ENCODE results near the gene TSPAN11.
"Not testable (repeated sequence)": the region's sequence is repeated elsewhere in the genome, so short reads cannot be mapped to it uniquely, and the experiment has no call there.

TSPAN11 gene, protein sequence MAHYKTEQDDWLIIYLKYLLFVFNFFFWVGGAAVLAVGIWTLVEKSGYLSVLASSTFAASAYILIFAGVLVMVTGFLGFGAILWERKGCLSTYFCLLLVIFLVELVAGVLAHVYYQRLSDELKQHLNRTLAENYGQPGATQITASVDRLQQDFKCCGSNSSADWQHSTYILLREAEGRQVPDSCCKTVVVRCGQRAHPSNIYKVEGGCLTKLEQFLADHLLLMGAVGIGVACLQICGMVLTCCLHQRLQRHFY

DNA sequence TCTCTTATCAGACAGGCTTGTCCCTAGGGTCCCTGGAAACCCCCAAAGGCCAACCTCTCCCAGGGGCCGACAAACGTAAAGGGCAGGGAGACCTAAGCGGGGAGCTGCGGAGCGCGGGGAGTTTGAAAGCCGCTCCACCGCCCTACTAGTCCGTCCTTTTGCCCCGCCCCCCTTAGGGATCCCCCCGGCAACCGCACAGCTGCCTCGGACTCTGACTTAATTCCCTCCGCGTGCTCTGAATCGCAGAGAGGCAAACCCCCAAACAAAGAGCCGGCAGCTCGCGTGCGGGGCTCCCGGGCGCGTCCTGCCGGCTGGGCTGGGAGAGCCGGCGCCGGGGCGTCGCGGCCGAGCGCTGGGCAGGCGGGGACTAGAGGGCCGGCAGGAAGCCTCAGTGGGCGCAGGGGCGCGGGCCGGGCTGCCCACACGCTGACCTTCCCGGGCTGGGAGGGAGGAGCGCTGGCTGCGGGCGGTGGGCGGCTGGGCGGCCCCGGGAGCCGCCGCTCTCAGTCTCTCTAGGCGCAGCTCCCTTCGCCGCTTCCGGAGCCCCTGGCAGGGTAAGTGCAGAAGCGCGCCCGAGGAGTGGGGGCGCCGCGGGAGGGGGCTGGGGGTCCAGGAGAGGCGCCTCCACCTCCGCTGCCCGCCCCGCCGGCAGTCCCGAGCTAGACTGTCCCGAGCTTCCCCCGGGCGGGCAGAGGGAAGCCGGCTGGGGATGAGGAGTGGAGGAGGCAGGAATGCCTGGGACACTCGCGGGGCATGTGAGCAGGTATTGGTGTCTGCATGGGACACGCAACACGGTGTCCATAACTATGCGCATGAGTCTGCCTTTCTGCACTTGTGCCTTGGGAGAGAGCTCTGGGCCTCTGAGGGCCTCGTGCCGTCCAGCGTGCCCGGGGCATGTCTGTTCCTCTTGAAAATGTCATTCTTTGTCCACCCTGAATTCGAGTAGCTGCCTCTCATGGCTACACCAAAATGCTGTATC, at the start of gene TSPAN11:
Gene TSPAN11 (plus strand): TSS at position 506 of the 979 bp plus-strand sequence. CDS start 27,244 bp downstream, outside the sequence.
- DNase-seq (ENCODE audit: low read depth), result no peak

DNA sequence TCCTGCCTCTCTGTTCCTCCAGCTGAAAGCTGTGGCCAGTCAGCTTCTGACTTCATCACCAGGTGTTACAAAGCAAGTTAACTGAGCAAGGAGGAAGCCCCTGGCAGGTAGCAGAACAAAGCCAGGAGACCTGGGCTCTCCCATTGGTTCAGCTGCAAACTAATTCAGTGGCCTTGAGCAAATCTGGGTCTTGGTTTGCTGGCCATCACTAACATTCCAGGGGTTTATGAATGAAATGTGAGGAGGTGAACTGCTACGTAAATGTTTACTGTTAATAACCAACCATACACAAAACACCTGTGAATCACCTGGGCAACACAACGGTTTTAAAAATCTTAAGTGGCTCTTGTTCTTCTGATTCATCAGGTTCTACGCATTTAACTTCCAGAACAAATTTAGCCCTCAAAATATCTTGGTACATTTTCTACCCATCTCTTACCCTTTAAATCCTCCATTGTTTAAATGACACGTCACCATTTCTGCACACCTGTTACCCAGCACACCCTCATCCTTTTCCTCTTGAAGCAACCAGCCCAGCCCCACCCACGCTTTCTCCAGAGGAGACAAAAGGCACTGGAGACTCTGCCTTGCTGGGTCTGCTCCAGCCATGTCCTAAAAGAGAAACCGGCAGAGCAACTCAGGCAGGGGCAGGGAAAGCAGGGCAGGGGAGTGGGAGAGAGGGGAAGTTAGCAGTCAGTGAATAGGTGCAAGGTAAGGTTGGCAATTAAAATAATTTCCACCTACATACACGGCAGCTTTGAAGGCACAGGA, 49.3 kb upstream of the TSPAN11 start:
- no peak for DNase-seq (ENCODE audit: low read depth)

DNA sequence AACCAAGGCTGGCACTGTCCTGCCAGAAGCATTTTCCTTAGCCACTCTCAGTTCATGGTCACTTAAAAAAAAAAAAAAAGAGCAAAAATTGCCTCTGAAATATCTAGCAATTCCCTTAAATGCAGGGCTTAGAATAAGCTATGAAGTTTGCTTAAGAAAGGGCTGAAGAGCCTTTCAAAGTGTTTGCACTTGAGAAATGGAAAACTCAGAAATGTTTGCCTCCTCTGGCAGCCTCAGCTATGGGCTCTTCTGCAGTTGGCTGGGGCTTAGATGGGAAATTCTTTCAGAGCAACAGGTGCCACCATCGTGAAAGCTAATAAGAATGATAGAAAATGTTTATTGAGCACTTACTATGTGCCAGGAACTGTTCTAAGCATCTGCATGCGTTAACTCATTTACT, 48.5 kb upstream of the TSPAN11 start:
- no peak for DNase-seq (ENCODE audit: low read depth)

DNA sequence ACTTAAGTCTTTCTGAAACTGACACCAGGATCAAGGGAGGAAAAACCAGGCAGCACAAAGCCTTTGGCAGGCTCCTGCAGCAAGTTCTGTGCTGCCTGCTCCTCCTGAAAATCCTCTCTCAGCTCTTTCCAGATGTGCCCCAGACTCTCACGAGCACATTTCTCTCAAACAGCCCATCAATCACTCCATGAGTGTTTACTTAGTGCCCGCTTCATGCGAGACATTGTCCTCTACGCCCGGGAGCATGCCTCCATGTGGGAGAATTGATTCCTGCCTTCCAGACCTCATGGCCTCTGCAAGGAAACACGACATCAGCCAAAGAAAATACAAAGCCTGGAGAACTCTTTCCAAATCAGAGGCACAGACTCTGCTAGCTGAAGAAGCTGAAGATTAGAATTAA, 46.5 kb upstream of the TSPAN11 start:
- DNase-seq (ENCODE audit: low read depth), result no peak

DNA sequence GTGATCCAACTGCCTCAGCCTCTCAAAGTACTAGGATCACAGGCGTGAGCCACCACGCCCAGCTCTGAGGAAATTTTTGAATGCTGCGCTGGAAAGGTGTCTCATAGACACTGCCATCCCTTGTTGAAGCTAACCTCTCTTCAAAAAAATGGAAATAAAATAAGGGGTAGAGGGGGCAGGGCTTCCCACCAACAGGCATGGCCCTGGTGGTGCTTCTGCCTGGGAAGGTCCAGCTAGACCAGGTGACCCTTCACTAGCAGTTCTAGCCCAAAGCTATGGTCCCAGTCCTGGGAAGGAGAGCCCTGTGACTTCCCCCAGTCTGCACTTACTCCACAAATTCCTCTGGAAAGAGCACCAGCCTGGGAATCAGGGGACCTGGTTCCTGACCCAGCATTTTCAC, 45.7 kb upstream of the TSPAN11 start:
- DNase-seq (ENCODE audit: low read depth), result no peak

DNA sequence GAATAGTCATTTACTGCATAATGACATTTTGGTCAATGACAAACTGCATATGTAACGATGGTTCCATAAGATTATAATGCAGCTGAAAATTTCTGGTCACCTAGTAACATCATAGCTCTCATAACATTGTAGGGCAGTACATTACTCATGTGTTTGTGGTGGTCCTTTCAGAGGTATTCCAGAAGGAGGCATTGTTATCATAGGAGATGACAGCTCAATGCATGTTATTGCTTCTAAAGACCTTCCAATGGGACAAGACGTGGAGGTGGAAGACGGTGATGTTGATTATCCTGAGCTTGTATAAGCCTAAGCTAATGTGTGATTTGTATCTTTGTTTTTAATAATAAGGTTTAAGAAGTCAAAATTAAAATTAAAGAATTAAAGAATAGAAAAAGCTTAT, 43.8 kb upstream of the TSPAN11 start:
- DNase-seq (ENCODE audit: low read depth), result no peak

DNA sequence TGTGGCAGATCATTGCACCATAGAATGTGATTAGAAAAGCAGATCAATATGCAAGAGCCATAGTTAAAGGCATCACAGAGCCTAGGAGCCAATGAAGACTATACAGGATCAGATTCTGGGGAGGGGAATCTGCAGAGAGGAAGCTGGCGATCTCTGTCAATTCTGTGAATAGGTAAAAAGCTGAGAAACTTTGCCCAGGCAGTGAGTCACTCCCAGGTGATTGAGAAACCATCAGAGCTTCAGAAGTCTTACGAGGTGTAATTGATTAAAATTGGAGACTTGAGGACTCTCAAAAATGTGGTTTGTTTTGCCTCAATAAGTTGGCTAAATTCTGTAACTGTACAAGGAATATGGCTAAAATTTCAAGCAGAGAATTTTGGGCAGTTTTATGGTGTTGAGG, 41.7 kb upstream of the TSPAN11 start:
- no peak for DNase-seq (ENCODE audit: low read depth)

DNA sequence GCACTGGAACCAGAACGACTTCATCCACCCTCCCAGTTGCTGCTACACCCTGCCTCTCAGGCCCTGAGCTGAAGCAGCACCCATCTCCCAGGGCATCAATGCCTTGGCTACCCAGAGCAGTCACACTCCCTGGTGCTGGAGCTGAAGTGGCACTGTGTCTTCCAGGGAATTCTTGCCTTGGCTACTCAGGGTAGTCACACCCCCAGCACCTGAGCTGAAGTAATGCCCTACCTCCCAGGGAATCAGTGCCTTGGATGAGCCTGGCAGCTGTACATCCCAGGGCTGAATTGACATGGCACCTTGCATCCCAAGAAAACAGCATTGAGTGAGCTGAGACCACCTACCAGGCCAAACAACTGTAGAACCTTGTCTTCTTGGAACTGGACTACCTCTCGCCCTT, 41.2 kb upstream of the TSPAN11 start:
- no peak for DNase-seq (ENCODE audit: low read depth)

DNA sequence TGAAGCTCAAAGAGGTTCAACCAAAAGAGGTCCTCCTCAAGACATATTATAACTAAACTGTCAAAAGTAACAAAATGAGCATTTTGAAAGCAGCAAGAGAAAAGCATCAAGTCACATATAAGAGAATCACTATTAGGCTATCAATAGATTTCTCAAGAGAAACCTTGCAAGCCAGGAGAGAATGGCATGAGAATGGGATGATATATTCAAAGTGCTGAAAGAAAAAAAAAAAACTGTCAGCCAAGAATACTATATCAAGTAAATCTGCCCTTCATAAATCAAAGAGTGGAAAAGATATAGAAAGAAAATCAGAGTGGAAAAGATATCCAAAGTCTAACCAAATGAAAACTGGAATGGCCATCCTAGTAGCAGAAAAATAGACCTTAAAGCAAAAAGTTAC, 39.3 kb upstream of the TSPAN11 start:
- DNase-seq (ENCODE audit: low read depth), result no peak

DNA sequence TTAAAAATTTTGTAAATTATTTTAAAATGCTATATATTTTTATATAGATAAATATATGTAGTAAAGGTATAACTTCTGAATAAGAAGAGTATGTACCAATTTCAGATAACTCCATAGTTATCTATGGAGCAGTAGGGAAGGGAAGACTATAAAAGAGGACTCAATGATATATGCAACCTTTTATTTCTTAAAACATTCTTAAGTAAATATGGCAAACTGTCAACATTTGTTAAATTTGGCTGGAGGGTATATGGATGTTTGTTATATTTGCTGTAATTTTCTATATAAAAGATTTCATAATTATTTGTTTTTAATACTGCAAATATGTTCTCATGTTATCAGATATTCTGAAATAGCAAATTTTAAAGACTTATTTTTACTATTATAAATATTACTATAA, 38.3 kb upstream of the TSPAN11 start:
- no peak for DNase-seq (ENCODE audit: low read depth)

DNA sequence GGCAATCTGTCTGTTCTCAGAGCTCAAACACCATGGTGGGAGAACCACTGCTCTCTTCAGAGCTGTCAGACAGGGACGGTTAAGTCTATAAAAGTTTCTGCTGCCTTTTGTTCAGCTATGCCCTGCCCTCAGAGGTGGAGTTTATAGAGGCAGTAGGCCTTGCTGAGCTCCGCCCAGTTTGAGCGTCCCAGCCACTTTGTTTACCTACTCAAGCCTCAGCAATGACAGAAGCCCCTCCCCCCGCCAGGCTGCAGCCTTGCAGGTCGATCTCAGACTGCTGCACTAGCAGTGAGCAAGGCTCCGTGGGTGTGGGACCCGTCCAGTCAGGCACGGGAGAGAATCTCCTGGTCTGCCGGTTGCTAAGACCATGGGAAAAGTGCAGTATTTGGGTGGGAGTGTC, 32.0 kb upstream of the TSPAN11 start:
- DNase-seq (ENCODE audit: low read depth), result not testable (repeated sequence)

DNA sequence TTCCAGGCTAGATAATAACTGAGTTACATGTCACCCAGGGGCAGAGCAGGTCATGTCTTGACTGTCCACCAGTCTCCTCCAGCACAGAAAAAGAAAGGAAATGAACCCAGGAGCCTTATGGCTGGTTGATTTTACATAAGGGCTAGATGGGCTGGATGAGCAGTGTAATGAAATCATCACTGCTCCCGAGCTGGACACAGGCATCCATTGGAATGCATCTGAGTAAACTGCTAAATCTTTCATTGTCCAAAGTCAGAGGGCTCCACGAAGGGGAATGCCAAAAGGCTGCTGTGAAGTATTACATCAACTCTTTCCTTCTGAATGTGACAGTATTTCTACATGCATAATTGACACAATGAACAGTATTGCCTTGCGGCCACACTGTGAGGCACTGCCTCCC, 30.1 kb upstream of the TSPAN11 start:
- DNase-seq (ENCODE audit: low read depth), result peak; percentile 26

DNA sequence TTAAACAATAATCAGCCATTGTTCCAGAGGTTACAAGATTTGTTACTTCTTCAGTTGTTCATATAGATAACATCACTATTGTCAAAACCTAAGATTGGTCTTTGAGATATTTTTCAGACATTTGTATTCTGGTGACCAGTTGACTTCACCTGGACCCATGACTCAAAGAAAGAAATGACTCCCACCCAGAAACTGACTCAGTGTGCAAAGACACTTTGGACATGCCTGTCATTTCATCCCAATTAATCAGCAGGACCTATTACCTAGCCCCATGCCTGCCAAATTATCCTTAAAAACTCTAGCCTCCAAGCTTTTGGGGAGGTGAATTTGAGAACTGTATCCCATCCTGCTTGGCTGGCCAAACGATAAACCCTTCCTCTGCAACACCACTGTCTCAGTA, 27.7 kb upstream of the TSPAN11 start:
- no peak for DNase-seq (ENCODE audit: low read depth)

DNA sequence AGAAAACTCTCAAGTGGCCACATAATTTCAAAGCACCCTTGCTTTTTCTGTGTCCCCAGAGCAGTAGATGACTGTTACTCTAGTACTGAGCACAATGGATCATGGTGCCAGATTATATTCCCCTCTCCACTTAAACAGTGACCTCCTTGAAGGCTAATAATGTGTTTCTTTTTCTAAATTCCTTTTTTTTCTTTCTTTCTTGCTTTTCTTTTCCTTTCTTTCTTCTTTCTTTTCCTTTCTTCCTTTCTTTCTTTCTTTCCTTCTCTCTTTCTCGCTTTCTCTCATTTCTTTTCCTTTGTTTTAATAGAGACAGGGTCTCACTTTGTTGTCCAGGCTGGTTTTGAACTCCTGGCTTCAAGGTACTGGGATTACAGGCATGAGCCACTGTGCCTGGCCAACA, 26.2 kb upstream of the TSPAN11 start:
- no peak for DNase-seq (ENCODE audit: low read depth)

DNA sequence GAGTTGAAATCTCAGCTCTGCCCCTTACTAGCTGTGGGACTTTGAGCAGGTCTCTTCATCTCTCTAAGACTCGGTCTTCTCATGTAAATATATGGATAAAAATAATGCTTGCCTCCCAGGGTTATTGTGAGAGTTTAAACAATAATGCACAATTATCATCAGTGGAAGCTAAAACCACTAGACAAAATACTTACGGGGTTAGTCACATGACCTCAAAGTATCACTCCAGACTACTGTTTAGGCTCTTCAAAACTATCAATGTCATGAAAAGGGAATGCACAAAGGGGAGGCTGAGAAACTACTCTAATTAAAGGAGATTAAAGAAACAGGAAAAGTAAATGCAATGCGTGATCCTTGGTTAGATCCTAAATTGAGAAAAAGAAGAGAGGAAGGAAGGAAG, 24.5 kb upstream of the TSPAN11 start:
- no peak for DNase-seq (ENCODE audit: low read depth)

DNA sequence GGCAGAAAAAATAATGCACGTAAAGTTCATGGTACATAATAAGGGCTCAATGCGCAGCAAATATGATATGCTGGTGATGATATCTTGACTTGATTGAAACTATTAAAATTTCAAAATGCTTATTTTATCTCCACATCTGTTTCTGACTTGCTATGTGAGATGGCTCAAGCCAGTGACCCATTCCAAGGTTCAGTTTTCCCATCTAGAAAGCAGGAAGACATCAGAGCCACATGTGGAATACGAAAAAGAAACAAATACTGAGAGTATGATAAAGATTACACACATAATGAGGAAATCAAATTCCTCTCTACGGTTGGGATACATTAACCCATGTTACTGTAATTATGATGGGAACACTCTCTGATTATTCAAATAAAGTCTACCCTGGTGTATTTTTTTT, 24.0 kb upstream of the TSPAN11 start:
- DNase-seq (ENCODE audit: low read depth), result no peak

DNA sequence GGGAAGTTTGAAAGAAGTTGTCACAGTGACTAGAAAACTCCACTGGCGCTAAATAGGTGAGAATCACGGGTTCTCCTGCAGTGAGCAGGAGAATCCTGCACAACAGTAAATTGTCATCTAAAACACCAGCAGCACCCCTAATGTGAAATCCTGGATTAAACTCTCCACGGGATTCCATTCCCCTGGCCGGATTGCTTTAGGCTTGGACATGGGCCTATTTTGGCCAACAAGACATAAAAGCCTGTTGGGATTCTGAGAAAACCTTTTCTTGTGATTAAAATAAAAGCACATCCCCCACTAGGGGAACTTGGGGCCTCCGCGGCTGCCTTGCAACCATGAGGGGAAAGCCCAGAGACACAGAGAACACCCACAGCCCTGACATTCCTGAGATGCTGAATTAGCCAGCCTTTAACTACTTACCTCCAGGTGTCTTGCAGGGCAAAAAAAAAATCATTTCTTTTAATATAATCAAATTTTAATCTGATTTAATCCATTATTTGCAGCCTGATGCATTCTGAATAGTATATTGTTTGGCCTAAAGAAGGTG, 21.0 kb upstream of the TSPAN11 start:
- no peak for DNase-seq (ENCODE audit: low read depth)

DNA sequence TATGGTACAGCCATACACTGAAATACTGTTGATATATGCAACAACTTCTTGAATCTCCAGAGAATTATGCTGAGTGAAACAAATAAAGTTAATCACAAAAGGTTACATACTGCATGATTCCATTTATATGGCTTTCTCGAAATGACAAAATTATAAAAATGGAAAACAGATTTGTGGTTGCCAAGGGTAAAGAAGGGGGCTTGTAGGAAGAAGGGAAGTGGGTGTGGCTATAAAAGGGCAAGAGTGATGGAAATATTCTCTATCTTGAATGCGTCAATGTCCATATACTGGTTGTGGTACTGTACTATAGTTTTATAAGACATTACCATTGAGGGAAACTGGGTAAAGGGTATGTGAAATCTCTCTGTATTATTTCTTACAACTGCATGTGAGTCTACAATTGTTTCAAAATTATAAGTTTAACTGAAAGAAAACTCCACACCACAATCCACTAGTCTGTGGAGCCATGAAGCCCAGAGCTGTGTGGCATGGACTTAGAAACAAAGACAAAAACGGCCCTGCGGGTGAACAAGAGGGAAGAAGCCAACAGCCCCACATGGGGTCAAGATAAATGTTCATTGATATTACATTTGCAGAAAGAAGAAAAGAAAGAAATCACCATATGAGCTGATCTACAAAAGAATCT, 18.3 kb upstream of the TSPAN11 start:
- DNase-seq (ENCODE audit: low read depth), result no peak

DNA sequence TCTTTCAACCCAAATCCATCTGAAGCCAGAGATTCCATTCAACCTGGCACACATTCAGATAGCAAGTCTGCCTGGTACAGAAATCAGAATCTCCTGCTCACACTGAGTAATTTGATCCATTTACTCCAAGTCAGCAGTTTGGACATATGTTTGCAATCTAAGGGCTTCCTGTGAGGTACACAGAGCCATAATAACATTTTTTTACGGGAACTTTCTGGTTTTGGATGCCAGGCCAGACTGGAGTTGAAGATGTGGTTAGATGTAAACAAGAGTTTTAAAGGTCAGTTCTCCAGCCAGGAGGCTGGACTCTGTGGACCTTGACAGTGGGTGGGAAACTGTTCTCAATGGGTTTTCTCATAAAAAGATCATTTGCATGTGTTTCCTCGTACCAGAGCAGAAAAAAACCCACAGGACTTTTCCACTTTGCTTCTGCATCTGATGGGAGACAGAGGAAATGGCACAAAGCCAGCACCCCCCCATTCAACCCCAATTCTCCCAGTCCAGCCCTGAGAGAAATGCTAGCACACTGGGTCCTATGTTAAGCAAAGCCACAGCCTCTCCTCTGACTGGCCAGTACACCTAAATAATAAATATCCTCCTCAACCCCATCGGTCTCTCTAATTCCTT, 17.7 kb upstream of the TSPAN11 start:
- peak; percentile 88 for DNase-seq (ENCODE audit: low read depth)

DNA sequence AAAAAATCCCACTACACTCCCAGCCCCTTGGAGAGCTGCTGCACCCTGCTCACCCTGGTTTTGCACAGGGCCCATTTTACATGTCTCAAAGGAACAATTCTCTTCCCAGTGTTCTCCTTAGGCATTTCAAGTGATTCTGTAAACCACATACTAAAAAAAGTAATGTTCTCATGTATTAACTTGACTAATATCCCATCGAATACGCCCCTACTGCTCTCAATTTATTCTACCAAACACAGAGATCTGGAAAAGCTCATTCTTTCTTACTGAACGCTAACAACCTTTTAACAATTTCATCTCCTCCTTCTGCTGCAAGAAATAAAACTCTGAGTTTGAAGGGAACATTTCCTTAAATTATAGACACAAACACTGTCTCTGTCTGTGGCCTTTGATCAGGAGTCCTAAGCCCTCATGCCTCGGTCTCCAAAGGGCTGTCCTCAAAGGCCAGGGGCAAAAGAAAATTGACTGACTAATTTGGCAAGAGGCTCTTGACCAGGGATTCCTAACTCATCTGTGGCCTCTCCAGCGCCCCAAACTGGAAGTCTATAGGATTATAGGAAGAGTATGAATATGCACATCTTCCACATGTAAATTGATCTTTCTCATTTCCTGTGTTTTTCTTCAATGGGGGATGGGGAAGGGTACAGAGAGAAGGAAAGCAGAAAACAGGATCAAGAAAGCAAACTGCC, 17.1 kb upstream of the TSPAN11 start:
- DNase-seq (ENCODE audit: low read depth), result no peak

DNA sequence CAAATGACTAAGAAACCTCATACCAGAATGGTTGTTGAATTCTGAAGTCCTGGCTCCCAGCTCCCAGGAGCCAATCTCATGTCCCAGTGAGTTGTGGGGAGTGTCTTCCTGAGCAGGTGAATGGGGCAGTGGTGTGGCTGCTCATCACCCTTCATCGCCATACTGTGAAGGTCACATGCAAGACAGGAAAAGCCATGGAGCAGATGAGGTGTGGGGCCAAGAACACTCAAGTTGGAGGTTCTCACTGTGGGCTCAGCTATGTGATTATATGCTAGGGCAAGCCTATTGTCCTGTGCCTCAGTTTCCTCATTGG, 16.6 kb upstream of the TSPAN11 start:
- DNase-seq (ENCODE audit: low read depth), result no peak
